CD4-positive, alpha-beta T cell treated with Interleukin-4 for 1 hour (primary cell): ENCODE measurements around the gene CCL15.

Experiments
- DNase-seq, 2 donors: peaks; one replicate each; pipeline ENCODE4 v3.0.0-alpha.2; 2020 to 2022

Gene CCL15

DNA sequence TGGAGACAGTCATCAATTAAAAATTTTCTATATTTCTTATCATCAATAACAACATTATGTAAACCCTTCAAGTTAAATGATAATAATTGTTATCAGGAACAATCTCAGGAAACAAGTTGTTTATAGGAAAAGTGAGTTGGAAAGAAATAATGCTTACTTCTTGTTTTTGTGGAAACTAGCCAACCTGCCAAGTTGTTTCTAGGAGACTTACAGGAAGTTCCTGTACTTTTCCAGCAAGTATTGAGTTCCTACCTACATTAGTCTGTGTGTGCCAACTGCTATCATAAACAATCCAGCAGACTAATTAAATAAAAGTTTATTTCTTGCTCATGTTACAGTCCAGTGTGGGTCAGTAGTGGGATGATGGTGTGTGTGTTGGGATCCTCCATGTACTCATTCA lies 13.2 kb downstream of the CCL15 start:
- no peak for DNase-seq

DNA sequence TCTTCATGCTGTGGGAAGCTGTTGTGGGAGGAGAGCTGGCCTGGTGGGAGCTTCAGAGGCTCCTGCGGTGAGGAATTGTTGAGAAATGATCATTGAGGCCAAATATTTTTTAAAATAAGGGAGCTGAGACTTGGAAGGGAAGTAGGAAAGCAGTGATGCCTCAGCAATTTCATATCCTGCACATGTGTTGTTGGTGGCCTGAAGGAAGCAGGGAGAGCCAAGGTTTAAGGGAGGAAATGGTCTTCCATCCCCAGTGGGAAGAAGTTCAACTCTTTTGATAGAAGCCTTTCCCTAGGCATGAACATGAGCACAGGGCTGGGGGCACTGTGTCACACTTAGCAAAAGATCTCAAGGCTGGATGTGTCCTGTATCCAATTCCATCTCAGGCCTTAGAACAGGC lies 14.7 kb downstream of the CCL15 start, which contains the start of gene CCL14:
Gene CCL14, minus strand, starts transcription at position 87 of the 400 bp plus-strand sequence. Its CDS starts 80 bp downstream, at position 7.
- no peak for DNase-seq

DNA sequence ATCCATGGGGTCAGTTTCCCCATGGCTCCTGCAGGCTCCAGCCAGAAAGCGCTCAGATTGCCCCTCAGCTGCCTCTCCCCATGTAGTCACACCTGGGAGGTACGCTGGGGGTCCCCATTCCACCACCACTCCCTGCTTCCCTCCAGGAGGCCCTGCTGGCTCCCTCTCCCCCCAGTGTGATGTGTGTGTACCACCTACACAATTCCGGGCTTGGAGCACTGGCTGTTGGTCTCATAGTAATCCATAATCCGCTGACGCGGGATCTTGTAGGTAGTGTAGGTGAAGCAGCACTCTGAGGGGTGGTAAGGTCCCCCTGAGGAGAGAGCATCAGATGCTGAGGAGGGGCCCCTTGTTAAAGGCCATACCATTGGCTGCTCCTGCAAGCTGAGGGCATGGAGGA lies 17.2 kb downstream of the CCL15 start:
- DNase-seq, result no peak

DNA sequence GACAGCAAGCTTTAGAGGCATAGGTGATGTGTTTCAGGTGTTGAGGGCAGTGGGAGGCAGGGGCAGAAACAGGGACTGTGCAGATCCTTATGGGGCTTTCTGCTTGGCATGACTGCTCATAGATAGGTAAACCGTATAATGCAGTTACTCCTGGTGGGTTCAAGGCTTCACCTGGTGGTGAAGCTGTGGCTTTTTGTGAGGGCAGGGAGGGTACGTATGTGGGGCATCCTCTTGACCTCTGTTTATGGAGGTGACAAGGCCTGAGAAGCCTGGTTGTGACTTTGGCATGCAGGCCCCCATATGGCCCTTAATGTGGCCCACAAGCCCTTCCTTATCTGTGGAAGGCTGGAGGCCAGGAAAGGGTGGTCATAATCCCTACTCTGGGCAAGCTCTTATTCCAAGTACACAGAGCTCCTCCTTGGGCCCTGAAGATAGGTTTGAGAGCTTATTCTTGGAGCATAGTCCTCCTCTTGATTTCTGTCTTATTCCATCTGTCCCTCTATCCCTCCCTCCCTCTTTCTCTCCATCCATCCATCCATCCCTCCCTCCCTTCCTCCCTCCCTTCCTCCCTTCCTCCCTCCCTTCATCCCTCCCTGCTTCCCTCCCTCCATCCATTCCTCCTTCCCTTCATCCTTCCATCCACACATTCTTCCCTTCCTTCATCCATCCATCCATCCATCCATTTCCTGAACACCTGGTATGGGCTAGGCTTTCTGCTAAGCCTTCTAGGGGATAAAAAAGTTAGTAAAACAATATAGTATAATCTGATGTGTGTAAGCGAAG lies 18.8 kb downstream of the CCL15 start:
- DNase-seq, result no peak

DNA sequence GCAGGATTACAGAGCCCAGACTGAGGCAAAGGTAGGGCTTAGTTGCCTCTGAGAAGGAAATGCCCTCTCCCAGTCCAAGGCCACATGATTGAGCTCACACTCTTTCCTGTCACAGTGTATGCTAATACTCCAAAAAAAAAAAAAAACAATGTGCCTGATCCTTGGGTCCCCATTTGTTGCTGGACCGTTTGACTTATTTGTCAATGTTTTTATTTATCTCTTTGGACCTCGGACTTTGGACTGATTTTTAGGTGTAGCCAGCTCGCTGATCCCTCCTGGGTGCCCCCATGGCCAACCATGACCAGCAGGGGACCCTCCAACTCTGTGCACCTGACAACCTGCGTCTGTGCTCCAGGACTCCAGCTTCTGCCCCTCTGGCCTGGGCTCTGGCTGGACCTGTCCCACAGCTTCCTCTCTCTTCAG lies 19.4 kb downstream of the CCL15 start:
- peak; percentile 21 to 22 for DNase-seq

DNA sequence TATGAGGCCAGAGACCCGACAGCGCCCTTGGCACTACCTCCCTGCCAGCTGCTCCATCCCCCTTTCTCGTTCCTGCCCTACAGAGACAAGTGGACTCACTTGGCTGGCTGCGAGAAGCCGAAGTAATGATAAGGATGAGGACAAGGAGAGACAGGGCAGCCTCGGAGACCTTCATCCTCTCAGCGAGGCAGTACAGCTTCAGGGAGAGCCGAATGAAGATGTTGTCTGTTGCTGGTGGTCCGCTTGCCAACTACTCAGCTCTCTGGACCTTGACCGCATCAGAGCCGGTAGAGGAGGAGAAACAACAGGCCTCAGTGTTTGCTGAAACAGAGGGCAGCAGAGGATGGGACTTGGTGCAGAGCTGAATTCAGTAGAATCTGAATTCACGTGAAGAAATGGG lies 20.1 kb downstream of the CCL15 start, which contains the start of gene CCL16:
Gene CCL16, minus strand, starts transcription at position 252 of the 400 bp plus-strand sequence. Its CDS starts 77 bp downstream, at position 175.
- no peak for DNase-seq

DNA sequence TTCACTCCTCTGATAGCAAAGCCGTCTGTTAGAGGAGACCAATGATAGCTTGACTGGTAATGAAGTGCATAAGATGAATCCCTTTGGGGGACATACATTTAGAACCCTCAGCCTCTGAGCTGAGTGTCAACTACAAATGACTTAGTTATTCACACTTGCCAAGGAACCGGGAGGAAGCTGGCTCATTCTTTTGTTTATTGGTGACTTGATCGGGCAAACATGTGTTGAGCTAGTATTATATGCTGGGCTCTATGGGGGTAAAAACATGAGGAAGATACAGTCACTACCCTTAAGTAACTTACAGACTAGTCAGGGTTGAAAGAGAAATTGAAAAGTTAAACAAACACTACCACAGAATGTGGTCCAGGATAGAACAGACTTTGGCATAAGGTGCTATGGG lies 23.0 kb downstream of the CCL15 start:
- DNase-seq, result no peak

DNA sequence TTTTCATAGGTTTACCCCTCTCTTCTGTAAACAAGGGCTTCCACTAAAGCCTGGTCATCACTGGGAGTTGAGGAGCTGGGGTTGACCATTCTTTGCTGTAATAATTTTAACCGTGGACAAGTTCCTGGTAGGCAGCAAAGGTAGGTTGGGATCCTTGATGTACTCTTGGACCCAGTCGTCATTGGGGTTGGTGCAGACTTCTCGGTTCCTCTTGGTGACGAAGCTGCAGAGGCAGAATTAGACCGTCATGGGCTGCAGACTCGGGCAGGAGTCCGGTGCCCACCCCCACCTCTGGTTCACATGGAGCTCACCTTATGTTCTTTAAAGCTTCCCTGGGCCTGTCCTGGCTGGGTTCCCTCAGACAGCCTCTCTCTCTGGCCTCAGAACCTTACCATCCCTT lies 23.8 kb downstream of the CCL15 start:
- DNase-seq, result no peak

DNA sequence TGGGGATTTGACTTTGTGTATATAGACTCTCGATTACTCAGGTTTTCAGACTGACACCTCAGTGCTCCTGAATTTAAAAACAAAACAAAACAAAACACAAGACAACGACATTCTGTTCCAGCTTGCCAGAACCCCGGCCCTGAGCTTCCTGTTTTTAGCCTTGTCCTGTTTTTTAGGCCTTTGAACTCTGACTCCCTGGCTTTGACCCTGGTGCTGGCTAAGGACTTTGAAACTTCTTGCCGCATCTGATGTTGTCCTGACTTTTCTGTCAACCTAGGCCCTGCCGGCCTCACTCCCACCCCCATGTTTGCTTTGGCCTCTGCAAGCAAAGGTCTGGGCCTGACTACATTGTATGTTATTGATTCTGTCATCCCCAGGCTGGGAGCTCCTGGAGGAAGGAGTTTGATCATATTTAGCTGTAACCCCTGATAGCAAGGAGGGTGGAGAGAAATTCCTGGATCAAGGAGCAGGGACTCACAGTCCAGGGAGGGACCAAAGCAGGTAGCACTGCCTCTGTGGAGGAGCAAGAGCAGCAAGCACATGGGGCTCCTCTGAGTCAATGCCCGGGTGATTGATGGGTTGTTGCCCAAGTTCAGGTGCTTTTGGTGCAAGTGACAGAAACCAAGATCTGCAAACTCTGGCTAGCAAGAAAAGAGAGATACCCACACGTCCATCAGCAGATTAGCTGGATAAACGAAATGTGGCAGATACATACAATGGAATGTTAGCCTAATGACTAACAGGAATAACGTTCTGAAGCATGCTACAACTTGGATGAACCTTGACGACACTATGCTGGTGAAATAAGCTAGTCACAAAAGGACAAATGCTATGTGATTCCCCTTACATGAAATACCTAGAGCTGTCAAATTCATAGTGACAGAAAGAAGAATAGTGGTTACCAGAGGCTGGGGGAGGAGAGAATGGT lies 27.8 kb downstream of the CCL15 start:
- DNase-seq, result no peak

DNA sequence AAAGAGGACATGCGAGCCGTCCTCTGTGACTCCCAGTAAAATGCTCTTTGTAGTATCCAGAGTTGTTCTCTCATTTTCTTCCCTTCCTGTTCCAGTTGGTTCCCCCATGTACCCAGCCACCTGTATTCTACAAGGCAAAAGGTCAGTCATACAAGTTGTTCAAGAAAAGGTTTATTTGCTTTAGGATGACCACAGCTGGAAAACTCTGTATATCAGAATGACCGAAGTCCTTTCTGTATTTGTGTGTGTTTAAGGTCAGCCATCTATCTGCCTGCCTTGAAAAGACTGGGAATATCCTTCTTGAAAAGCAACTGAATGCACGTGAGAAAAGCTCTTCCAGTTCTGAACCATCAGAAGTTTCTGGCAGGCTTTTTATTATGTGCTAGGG lies 28.4 kb downstream of the CCL15 start:
- DNase-seq, result no peak

DNA sequence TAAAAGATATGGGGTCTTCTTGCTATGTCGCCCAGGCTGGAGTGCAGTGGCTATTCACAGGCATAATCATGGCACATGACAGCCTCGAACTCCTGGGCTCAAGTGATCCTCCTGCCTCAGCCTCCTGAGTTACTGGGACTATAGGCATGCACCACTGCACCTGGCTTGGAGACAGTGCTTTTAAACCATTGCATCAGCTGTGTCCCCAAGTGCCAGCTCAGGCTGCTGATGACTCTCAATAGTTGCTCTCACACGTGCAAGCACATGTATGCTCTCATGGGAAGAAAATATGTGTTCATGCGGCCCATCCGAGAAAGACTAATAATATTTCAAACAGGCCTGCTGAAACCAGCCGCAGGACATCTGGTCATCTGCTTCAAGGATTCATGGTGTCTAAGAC lies 28.8 kb downstream of the CCL15 start:
- DNase-seq, result no peak

DNA sequence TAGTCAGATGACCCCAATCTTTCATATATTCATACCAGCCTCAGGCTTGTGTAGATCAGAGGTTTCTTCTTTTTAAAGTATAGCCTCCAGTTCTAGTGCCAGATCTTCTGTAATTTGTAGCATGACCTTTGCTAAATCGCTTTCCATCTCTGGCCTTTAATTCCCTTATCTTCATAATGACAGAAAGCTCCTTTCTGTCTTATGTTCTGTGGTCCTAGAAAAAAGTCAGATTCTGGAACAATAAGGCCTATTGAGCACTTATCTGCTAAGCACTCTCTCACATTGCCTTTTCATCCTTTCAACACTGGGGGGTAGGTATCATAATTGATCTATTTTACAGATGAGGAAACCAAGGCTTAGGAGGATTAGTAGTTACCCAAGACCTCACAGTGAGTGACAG lies 29.3 kb downstream of the CCL15 start:
- no peak for DNase-seq

DNA sequence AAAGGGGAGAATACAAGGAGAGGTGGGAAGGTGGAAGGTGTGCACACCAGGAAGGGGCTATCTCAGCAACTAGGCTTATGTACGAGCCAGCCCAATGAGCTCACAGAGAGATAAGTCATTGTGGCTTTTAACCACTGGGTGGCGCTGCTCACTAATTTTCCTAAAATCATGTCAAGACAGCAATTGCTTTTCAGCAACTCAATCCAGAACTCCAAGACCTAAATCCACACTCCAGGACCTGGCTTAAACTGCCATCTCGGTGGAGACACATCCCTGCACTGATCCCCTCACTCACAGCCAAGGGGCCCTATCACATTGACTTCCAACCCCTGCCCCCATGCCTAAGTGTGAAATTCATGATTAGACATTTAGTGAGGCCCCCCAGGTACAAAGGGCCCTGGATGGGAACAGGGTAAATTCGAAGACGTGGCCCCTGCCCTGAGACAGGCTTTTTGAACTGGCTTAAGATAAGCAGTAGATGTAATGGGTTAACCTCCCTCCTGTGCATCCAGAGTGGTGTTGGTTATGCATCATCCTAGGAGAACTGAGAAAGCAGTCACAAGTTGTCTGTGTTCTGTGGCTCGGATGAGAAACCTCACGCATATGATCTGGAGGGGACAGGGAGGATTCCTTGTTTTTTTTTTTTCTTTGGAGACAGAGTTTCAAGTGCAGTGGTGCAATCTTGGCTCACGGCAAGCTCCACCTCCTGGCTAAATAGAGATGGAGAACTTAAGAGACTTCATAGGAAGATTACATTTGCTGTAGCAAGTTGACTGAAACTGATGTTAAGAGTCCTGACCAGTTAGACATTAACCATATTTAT lies 31.6 kb downstream of the CCL15 start:
- peak; percentile 73 to 78 for DNase-seq

DNA sequence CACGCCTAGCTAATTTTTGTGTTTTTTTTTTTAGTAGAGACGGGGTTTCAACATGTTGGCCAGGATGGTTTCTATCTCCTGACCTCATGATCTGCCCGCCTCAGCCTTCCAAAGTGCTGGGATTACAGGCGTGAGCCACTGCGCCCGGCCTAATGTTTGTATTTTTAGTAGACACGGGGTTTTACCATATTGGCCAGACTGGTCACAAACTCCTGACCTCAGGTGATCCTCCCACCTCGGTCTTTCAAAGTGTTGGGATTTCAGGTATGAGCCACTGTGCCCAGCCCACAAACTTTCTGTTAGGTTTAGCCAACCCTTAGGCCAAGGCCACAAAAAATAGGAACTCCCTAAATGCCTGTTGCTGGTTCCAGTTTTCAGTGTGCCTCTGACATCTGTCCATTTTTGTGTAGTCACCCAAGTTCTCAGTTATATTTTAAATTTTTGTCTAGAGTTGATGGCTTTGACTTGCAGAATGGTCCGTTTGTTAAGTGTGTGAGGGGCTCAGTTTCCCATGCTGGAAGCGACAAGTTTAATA lies 32.8 kb downstream of the CCL15 start:
- DNase-seq, result no peak

DNA sequence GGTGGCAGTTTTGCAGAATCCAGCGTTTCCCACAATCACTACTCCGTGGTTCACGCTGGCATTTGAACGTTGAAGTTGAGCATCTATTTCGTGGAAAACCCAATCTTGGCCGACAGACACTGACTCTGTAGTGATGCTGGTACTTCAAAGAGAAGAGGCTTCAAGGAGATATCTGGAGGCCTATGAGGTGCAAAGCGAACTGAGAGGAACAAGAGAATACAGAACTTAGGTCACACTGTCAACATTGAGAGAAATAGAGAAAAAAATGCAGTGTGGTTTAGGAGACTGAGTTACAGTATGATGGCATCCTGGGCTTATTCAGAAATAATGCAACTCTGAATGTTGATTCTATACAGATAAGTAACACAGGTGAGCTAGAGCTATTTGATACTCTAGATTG lies 36.1 kb downstream of the CCL15 start:
- no peak for DNase-seq

DNA sequence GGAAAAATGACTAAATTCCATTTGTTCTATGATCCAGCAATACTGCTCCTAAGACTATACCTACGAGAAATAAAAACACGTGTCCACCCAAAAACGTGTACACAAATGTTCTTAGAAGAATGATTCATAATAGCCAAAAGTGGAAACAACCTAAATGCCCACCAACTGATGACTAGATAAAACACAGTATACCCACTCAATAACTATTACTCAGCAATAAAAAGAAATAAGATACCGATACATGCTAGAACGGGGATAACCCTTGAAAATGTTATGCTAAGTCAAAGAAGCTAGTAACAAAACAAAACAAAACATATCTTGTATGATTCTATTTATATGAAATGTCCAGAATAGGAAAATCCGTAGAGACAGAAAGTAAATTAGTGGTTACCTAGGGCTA lies 37.7 kb downstream of the CCL15 start:
- no peak for DNase-seq

DNA sequence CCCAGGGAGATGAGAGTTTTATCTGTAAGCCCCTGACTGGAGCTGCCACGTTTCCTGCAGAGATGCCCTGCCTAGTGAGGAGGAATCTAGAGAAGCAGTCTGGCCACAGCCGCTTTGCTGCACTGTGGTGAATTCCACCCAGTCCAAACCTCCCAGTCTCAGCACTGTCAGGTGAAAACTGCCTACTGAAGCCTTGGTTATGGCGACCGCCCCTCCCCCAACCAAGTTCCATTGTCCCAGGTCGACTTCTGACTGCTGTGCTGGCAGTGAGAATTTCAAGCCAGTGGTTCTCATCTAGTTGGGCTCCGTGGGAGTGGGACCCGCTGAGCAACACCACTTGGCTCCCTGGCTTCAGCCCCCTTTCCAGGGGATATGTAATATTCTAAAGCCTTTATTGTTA lies 47.6 kb downstream of the CCL15 start:
- no peak for DNase-seq

DNA sequence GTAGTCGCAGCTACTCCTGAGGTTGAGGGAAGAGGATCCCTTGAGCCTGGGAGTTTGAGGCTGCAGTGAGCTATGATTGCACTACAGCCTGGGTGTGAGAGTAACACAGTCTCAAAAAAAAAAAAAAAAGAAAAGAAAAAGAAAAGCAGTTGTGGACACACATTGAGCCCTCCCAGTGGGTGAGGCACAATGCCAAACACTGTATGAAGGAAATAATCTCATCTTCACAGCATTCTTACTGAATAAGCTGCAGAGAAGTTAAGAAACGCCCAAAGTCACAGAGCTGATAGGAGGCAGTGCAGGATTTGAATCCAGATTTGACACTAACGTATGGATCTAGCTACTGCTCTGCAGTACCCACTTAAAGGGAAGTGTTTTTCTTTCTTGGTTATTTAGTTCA lies 52.0 kb downstream of the CCL15 start:
- DNase-seq, result no peak

DNA sequence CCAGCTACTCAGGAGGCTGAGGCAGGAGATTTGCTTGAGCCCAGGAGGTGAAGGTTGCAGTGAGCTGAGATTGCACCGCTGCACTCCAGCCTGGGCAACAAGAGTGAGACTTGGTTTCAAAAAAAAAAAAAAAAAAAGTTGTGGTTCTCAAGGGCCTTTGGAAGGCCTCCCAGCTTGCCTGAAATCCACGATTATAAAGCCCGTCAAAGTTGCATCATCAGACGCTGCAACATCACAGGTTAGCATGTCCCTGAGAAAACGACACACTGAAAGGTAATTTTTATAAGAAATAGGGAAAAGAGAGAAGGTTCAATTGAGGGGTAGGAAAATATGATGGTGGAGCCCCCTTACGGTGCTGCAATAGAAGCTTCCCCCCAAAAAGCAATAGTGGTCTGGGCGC lies 53.3 kb downstream of the CCL15 start:
- no peak for DNase-seq
